Transverse colon (tissue), 4 donors: ENCODE results near the gene KRTAP5-1. TPM values are rescaled to one million over a fixed set of nuclear protein-coding genes. Genes with fewer than 3 reads are reported as not detected.
"Not testable (repeated sequence)": the region's sequence is repeated elsewhere in the genome, so short reads cannot be mapped to it uniquely, and the experiment has no call there.

Experiments
- DNase-seq: peaks from one replicate; pipeline ENCODE4 v3.0.0-alpha.2; 2019
- H3K27ac ChIP-seq, 4 donors: fragments of 200-600 bp; sonication (generic); 2 replicates each; pipeline ENCODE4 v1.5.1; 2016 to 2018; ENCODE audit warnings: inconsistent platforms in 4 of 4
- H3K27me3 ChIP-seq: fragments of 200-600 bp; sonication (generic); 2 replicates; pipeline ENCODE4 v1.5.1; 2017; ENCODE audit warnings: inconsistent platforms
- H3K36me3 ChIP-seq, 4 donors: fragments of 200-600 bp; sonication (generic); 2 replicates each; pipeline ENCODE4 v1.5.1; 2017 to 2019; ENCODE audit warnings: inconsistent platforms in 4 of 4
- H3K4me1 ChIP-seq, 4 donors: fragments of 200-600 bp; sonication (generic); 2 replicates each; pipeline ENCODE4 v1.5.1; 2017 to 2020; ENCODE audit warnings: inconsistent platforms in 4 of 4
- H3K4me3 ChIP-seq, 4 donors: fragments of 200-600 bp; sonication (generic); 1 replicate in 1 of 4; 2 replicates in 3 of 4; pipeline versions ENCODE4 v1.5.1 to v1.6.1; 2017 to 2019; ENCODE audit warnings: inconsistent platforms in 4 of 4
- H3K9me3 ChIP-seq, 2 donors: fragments of 200-600 bp; sonication (generic); 2 replicates each; pipeline ENCODE4 v1.5.1; 2017 to 2019; ENCODE audit warnings: inconsistent platforms in 2 of 2
- CTCF ChIP-seq, 5 experiments: fragments of 200-600 bp in 3 of 5; fragments of 450-650 bp in 2 of 5; sonication (generic) in 3 of 5; IDR thresholded peaks; 1 replicate in 2 of 5; 2 replicates in 3 of 5; pipeline ENCODE4 v1.5.1; 2016 to 2017; ENCODE audit warnings: antibody characterized with exemption in 5 of 5, inconsistent platforms in 3 of 5, mild to moderate bottlenecking in 2 of 5, moderate library complexity in 1 of 5
- EP300 ChIP-seq: sonication (generic); formaldehyde crosslinking; IDR thresholded peaks from one replicate; pipeline ENCODE4 v1.6.1; 2017; ENCODE audit warnings: antibody characterized with exemption, low read depth
- POLR2A ChIP-seq: fragments of 450-650 bp; IDR thresholded peaks from one replicate; pipeline ENCODE4 v1.6.1; 2016; ENCODE audit warnings: antibody characterized with exemption, mild to moderate bottlenecking, moderate library complexity
- POLR2AphosphoS5 ChIP-seq, 3 donors: sonication (generic); formaldehyde crosslinking; IDR thresholded peaks; one replicate each; pipeline ENCODE4 v1.6.1; 2016; ENCODE audit warnings: antibody characterized with exemption in 3 of 3
- WGBS, 2 donors: methylation state at CpG; one replicate each; pipeline ENCODE4 v1.1.5; 2018; ENCODE audit warnings: low coverage in 1 of 2; 5-methylcytosine and 5-hydroxymethylcytosine counted together
- in situ Hi-C, 4 donors: fragments of 200-750 bp; cut with MboI; loops; one replicate each; pipeline versions ENCODE4 v1.15.0 to v1.15.1; 2017; ENCODE audit warnings: low sequenced_read_pairs in 3 of 4, low pct_ligation_motif_present in 1 of 4, low pct_unique_long_range_greater_than_20kb in 1 of 4
- intact Hi-C: fragments of 100-400 bp; cut with DNase I; formaldehyde crosslinking; loops from one replicate; pipeline ENCODE4 v1.15.1; 2023; ENCODE audit warnings: low total_unique reads
- total RNA-seq, 4 donors: library from RNA; depleted of rRNA; stranded (reverse); fragments of >200 nt; gene quantifications; one replicate each; pipeline ENCODE4 v1.1.0, GENCODE V29; 2016

Gene KRTAP5-1
- total RNA-seq, 4 donors from 2014 or later, result not detected

- in situ Hi-C loops, result no loop called here
- no peaks in the 10 kb centered on the region for H3K36me3 ChIP-seq
- 100% methylated on average over 6 of the region's 6 CpGs; no CpG with 5 or more reads in 1 of the 2 donors for WGBS, 2 donors
Observed at GRCh38 chr11:1589996-1590395, 4.9 kb upstream of the KRTAP5-1 start.

GRCh38 chr11:1589191-1589963 is 4.3 kb upstream of the KRTAP5-1 start:
- 29 to 32% methylated on average over 6 to 8 of the region's 10 CpGs for WGBS, 2 donors
- intact Hi-C loops, result loop anchor here (2.0 kb wide), 1 partner anchor 297 kb away; no protein-coding TSS in a partner anchor
- in situ Hi-C loops, H3K9me3 ChIP-seq, H3K4me1 ChIP-seq, DNase-seq, H3K36me3 ChIP-seq, H3K27ac ChIP-seq, H3K27me3 ChIP-seq, H3K4me3 ChIP-seq: not testable (repeated sequence)

More at GRCh38 chr11:1589996-1590395, 4.9 kb upstream of the KRTAP5-1 start:
- Histone ChIP-seq H3K4me3 (no peak overlapping the region), H3K9me3 (no peaks in the 10 kb centered on the region), H3K27ac (no peak overlapping the region), H3K4me1 (peaks cover 0 to 10% (median 2%) of the 10 kb centered on the region in 4 donors), H3K27me3 (peaks cover 14% of the 10 kb centered on the region)
- TF ChIP-seq POLR2AphosphoS5 (IDR thresholded peaks at IDR 0.05) (no peak), EP300 (no peak), CTCF (IDR thresholded peaks at IDR 0.05) (no peak), POLR2A (no peak)
- DNase-seq, result no peak
- intact Hi-C loops, result loop anchor here (2.0 kb wide), 1 partner anchor 297 kb away; no protein-coding TSS in a partner anchor

- in situ Hi-C loops, result no loop called here
- TF ChIP-seq EP300, result no peak
- no peak for TF ChIP-seq POLR2A
- TF ChIP-seq POLR2AphosphoS5 (IDR thresholded peaks at IDR 0.05), result no peak
- no peak for TF ChIP-seq CTCF (IDR thresholded peaks at IDR 0.05)
Observed at GRCh38 chr11:1586699-1587098, 1.6 kb upstream of the KRTAP5-1 start.

GRCh38 chr11:1582909-1583308 is 2.2 kb downstream of the KRTAP5-1 start:
- in situ Hi-C loops, H3K27me3 ChIP-seq, DNase-seq, H3K27ac ChIP-seq, H3K4me3 ChIP-seq, H3K36me3 ChIP-seq, H3K4me1 ChIP-seq, intact Hi-C loops, H3K9me3 ChIP-seq: not testable (repeated sequence)
- WGBS, 2 donors, result 75 to 88% methylated on average over 1 to 2 of the region's 2 CpGs

More at GRCh38 chr11:1586699-1587098, 1.6 kb upstream of the KRTAP5-1 start:
- intact Hi-C loops, result no loop called here
- WGBS, 2 donors, result 71 to 73% methylated on average over 2 of the region's 2 CpGs
- DNase-seq, result no peak
- Histone ChIP-seq H3K4me3 (no peak overlapping the region), H3K27me3 (no peaks in the 10 kb centered on the region), H3K4me1 (peaks cover 0 to 9% (median 2%) of the 10 kb centered on the region in 4 donors), H3K9me3 (no peaks in the 10 kb centered on the region), H3K36me3 (no peaks in the 10 kb centered on the region), H3K27ac (no peak overlapping the region)

- DNase-seq, result no peak
- H3K4me1 ChIP-seq, result no peaks in the 10 kb centered on the region
- H3K9me3 ChIP-seq, result no peaks in the 10 kb centered on the region
- H3K4me3 ChIP-seq, result no peak overlapping the region
- no peaks in the 10 kb centered on the region for H3K36me3 ChIP-seq
- no peaks in the 10 kb centered on the region for H3K27me3 ChIP-seq
- intact Hi-C loops (no loop called here), in situ Hi-C loops (no loop called here)
- H3K27ac ChIP-seq, result no peak overlapping the region
- WGBS, 2 donors, result 83 to 87% methylated on average over 3 to 9 of the region's 9 CpGs
- TF ChIP-seq EP300 (no peak), POLR2A (no peak), POLR2AphosphoS5 (IDR thresholded peaks at IDR 0.05) (no peak), CTCF (IDR thresholded peaks at IDR 0.05) (no peak)
Observed at GRCh38 chr11:1581976-1582375, 3.1 kb downstream of the KRTAP5-1 start.
